B cell (primary cell): ENCODE measurements around the gene MORN1.

ENCODE experiments used
- EZH2 ChIP-seq: IDR thresholded peaks from 2 replicates; pipeline ENCODE4 v1.6.1; 2012; ENCODE audit warnings: borderline replicate concordance, low read depth, mild to moderate bottlenecking, moderate library complexity, low read length; ENCODE audit not compliant: insufficient read depth, poor library complexity, severe bottlenecking
- TF ChIP-seq, protein P1 (sequence below): fragments of 200-600 bp; IDR thresholded peaks from one replicate; pipeline ENCODE4 v1.8.0; 2022; ENCODE audit warnings: antibody characterized with exemption, mild to moderate bottlenecking

DNA sequence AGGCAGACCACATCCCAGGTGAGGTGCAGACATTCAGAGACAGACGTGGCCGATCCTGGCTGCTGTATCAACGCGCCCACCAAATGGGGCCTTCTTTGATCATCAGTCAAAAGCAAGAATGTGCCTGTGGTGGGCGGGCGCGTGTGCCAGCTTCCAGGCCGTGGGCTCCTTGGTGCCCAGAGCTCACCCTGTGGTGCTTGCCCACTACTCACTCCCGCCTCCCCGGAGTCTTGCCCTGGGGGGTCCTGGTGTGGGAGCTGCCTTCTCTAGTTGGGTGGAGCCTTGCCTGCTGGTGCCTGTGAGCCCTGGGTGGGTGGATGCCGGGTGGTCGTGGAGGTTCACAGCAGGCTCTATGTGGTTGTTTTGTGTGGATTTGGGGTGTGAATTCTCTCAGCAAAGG is 92.7 kb downstream of the MORN1 start:
- TF ChIP-seq, protein P1, sequence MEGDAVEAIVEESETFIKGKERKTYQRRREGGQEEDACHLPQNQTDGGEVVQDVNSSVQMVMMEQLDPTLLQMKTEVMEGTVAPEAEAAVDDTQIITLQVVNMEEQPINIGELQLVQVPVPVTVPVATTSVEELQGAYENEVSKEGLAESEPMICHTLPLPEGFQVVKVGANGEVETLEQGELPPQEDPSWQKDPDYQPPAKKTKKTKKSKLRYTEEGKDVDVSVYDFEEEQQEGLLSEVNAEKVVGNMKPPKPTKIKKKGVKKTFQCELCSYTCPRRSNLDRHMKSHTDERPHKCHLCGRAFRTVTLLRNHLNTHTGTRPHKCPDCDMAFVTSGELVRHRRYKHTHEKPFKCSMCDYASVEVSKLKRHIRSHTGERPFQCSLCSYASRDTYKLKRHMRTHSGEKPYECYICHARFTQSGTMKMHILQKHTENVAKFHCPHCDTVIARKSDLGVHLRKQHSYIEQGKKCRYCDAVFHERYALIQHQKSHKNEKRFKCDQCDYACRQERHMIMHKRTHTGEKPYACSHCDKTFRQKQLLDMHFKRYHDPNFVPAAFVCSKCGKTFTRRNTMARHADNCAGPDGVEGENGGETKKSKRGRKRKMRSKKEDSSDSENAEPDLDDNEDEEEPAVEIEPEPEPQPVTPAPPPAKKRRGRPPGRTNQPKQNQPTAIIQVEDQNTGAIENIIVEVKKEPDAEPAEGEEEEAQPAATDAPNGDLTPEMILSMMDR, result no peak
- TF ChIP-seq EZH2, result no peak
